ENCODE measurements around the gene ASB3. TPM values are rescaled to one million over a fixed set of nuclear protein-coding genes. Genes with fewer than 3 reads are reported as not detected.

The ASB3 gene
- total and polyA plus RNA-seq, 9 of the 15 experiments (the other 6 are each of a cell fraction or from before 2014, with no cell fraction given) = 13.6 to 35.3 (median 18.7) TPM

DNA sequence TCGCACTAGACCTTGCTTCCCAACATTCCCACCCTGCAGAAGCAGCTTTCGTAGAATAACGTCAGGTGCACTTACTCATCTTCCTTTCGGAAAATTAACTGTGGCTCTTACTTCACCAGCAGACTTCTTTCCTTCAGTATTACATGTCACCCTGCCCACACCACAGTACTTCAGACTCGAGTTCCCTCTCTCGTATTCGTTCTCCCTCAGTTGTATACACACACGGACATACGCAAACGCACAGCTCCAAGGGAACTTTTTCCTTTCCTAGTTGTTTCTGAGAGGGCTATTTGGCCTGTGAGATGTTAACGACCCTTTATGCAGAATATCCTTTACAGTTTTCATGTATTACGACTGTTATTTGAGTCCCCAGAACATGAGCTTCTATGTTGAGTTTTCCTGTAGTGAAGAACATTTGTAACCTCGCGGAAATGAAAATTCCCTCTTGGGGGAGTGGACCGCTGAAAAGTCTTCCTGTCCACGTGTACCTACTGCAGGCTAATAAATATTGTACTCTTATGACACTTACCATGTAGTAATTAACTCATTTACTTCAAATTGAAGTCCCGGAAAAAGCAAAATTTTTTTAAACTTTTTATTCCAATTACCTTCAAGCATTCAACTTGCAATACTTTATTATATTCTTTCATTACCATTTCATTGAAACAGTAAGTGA is 999 bp upstream of the ASB3 start:
- no TSS peak for BruUV-seq (replicated peaks)
- Histone ChIP-seq H4K20me1 (replicated peaks; ENCODE audit: control insufficient read depth, insufficient read depth, low read length) (no peaks in the 10 kb centered on the region; the same call in 1 of the 2 replicates), H3K27me3 (ENCODE audit: control insufficient read depth in 2 of 2, insufficient read depth in 2 of 2, low read length in 2 of 2) (no peaks in the 10 kb centered on the region; a peak in 1 of 5 replicates), H3K4me3 (peak overlapping the region; percentile 94), H3K4me2 (ENCODE audit: insufficient read depth, low read length) (peak overlapping the region; percentile 100), H3K27ac (ENCODE audit: extremely low read depth, low read depth, low read length) (peak overlapping the region; percentile 87), H3K9me3 (replicated peaks; ENCODE audit: control insufficient read depth, insufficient read depth, low read depth, low read length) (no peaks in the 10 kb centered on the region), H3K9ac (ENCODE audit: insufficient read depth in 1 of 2, low read depth in 2 of 2, low read length in 2 of 2) (peak overlapping the region; percentile 93 to 98), H3K9me1 (ENCODE audit: control insufficient read depth, insufficient read depth, low read length) (no peaks in the 10 kb centered on the region), H3K36me3 (ENCODE audit: control insufficient read depth, insufficient read depth, low read length) (peaks cover 10% of the 10 kb centered on the region; the same call in 2 of the 3 replicates), H2AFZ (ENCODE audit: low read depth, low read length) (peak overlapping the region; percentile 95), H3K4me1 (replicated peaks in 1 of 2; ENCODE audit: control insufficient read depth in 2 of 2, insufficient read depth in 2 of 2, low read length in 2 of 2) (peaks cover 4 to 11% of the 10 kb centered on the region in 2 experiments; a peak in 4 of 5 replicates), H3K79me2 (ENCODE audit: control insufficient read depth, insufficient read depth, low read length) (peaks cover 93% of the 10 kb centered on the region)
- FAIRE-seq = no peak
- WGBS (ENCODE audit: insufficient coverage, low coverage, missing lambda C conversion rate) = under 1% methylated on average over 17 of the region's 17 CpGs
- in situ Hi-C loops (cut with MboI) = no loop called here
- TF ChIP-seq SMAD3 (CRISPR knock-in tag; conservative IDR thresholded peaks at IDR 0.05) (no peak), MXI1 (IDR thresholded peaks at IDR 0.05; ENCODE audit: low read depth, low read length) (0 out of 2 replicates have a peak, but pooled peaks have one; percentile 49), ZNF24 (IDR thresholded peaks at IDR 0.05) (0 out of 2 replicates have a peak, but pooled peaks have one; percentile 2), SAP30 (IDR thresholded peaks at IDR 0.05; ENCODE audit: borderline replicate concordance, insufficient read depth, low read depth, low read length, poor library complexity, severe bottlenecking) (peak; percentile 52), MYC (IDR thresholded peaks at IDR 0.05; ENCODE audit: low read depth, low read length) (peak; percentile 54; the same call in 1 of the 2 replicates), MYC (CRISPR knock-in tag; IDR thresholded peaks at IDR 0.05; ENCODE audit: borderline replicate concordance, low read depth) (no peak), HDAC1 (IDR thresholded peaks at IDR 0.05) (no peak)
- TF ChIP-seq, protein P1, sequence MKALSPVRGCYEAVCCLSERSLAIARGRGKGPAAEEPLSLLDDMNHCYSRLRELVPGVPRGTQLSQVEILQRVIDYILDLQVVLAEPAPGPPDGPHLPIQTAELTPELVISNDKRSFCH (CRISPR knock-in tag; IDR thresholded peaks at IDR 0.05) = no peak
- TF ChIP-seq, protein P1 (tag; IDR thresholded peaks at IDR 0.05) = no peak
- TF ChIP-seq, protein P2, sequence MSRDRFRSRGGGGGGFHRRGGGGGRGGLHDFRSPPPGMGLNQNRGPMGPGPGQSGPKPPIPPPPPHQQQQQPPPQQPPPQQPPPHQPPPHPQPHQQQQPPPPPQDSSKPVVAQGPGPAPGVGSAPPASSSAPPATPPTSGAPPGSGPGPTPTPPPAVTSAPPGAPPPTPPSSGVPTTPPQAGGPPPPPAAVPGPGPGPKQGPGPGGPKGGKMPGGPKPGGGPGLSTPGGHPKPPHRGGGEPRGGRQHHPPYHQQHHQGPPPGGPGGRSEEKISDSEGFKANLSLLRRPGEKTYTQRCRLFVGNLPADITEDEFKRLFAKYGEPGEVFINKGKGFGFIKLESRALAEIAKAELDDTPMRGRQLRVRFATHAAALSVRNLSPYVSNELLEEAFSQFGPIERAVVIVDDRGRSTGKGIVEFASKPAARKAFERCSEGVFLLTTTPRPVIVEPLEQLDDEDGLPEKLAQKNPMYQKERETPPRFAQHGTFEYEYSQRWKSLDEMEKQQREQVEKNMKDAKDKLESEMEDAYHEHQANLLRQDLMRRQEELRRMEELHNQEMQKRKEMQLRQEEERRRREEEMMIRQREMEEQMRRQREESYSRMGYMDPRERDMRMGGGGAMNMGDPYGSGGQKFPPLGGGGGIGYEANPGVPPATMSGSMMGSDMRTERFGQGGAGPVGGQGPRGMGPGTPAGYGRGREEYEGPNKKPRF (IDR thresholded peaks at IDR 0.05; ENCODE audit: low read depth, low read length) = no peak
- TF ChIP-seq, protein P3, sequence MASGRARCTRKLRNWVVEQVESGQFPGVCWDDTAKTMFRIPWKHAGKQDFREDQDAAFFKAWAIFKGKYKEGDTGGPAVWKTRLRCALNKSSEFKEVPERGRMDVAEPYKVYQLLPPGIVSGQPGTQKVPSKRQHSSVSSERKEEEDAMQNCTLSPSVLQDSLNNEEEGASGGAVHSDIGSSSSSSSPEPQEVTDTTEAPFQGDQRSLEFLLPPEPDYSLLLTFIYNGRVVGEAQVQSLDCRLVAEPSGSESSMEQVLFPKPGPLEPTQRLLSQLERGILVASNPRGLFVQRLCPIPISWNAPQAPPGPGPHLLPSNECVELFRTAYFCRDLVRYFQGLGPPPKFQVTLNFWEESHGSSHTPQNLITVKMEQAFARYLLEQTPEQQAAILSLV (tag; IDR thresholded peaks at IDR 0.05) = 0 out of 2 replicates have a peak, but pooled peaks have one; percentile 13
- TF ChIP-seq, protein P4, sequence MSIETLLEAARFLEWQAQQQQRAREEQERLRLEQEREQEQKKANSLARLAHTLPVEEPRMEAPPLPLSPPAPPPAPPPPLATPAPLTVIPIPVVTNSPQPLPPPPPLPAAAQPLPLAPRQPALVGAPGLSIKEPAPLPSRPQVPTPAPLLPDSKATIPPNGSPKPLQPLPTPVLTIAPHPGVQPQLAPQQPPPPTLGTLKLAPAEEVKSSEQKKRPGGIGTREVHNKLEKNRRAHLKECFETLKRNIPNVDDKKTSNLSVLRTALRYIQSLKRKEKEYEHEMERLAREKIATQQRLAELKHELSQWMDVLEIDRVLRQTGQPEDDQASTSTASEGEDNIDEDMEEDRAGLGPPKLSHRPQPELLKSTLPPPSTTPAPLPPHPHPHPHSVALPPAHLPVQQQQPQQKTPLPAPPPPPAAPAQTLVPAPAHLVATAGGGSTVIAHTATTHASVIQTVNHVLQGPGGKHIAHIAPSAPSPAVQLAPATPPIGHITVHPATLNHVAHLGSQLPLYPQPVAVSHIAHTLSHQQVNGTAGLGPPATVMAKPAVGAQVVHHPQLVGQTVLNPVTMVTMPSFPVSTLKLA (conservative IDR thresholded peaks at IDR 0.05) = peak; percentile 75 to 80
- ATAC-seq = peak; percentile 16; the same call in 2 of the 3 replicates
- no peak for DNase-seq (ENCODE audit: extremely low read depth in 1 of 4, low spot score in 3 of 4)
- ChIA-PET POLR2A (interaction anchor here (1.5 to 5.8 kb wide), 3 partner anchors 10 to 19 kb away, joined by 7 to 45 read pairs (median 16); partner anchors contain the start of gene CHAC2), CTCF (ENCODE audit: low intra/inter-chr PET ratio) (no interaction called here)
- intact Hi-C loops (cut with micrococcal nuclease) = loop anchor here (2.0 kb wide), 1 partner anchor 21 kb away; the partner anchor contains the start of gene CHAC2
